Activated CD8-positive, alpha-beta memory T cell treated with anti-CD3 and anti-CD28 coated beads for 1 hour (primary cell): ENCODE measurements around the gene PPP1R27.

Experiments
- DNase-seq, 2 donors: peaks; one replicate each; pipeline ENCODE4 v3.0.0-alpha.2; 2020; ENCODE audit warnings: low read depth in 1 of 2; ENCODE audit errors: extremely low read depth in 1 of 2

PPP1R27 gene

DNA sequence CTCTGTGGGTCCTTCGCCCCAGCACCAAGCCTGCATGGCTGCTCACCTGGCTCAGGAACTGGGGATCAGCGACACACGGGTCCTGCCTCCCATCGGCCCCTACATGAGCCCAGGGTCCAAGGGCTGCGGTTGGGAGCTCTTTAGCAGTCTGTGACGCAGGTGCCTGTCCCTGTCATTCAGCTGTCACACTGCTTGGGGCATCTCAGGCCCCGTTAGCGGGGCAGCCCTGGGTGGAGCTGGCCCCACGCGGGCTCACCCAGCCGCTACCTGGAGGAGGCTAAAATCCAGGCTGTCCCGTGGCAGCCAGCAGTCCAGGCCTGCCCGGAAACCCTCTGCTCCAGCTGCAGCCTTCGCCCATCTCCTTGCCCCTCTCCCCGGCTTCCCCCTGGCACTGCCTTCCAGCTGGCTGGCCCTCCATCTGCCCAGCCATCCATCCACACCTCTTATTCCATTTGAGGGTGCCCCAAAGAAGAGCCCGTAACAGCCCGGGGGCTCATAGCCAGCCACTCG, 27.6 kb downstream of the PPP1R27 start:
- no peak for DNase-seq

GRCh38 chr17:81806461-81807209, 28.2 kb downstream of the PPP1R27 start:
- no peak for DNase-seq

DNA sequence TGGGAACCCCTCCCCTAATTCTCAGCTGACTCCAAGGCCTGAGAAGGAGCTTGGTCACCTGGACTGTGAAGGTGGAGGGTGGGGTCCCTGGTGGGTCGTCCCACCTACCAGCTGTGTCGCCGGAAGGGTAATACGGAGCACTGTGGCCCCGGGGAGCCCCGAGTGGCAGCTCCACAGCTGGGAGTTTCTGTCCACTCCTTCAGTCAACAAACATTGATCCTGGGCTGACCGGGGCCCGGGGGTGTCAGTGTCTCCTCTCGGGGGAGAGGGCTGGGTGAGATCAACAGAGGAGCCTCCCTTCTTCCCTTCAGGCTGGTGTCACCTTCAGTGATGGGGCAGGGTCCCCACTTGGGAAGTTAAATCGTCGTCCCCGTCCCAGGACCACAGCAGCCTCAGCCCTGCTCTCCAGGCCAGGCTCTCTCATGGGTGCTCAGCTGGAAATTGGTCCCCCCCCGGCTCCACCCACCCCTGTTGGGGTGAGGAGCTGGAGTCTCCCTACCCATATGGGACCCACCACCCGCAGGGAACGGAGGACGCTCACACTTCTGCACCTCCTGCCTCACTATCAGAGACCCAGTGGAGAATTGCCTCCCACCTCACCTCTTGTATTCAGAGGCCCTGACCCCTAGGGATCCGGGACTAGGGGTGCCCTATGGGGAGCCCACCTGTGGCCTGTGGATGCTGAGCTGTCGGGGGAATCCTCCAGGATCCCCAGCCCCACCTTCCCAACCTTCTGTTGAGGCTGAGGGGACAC, 29.0 kb downstream of the PPP1R27 start:
- no peak for DNase-seq

- DNase-seq = no peak
These were observed 30.1 kb downstream of the PPP1R27 start for GRCh38 chr17:81804559-81805399.

DNA sequence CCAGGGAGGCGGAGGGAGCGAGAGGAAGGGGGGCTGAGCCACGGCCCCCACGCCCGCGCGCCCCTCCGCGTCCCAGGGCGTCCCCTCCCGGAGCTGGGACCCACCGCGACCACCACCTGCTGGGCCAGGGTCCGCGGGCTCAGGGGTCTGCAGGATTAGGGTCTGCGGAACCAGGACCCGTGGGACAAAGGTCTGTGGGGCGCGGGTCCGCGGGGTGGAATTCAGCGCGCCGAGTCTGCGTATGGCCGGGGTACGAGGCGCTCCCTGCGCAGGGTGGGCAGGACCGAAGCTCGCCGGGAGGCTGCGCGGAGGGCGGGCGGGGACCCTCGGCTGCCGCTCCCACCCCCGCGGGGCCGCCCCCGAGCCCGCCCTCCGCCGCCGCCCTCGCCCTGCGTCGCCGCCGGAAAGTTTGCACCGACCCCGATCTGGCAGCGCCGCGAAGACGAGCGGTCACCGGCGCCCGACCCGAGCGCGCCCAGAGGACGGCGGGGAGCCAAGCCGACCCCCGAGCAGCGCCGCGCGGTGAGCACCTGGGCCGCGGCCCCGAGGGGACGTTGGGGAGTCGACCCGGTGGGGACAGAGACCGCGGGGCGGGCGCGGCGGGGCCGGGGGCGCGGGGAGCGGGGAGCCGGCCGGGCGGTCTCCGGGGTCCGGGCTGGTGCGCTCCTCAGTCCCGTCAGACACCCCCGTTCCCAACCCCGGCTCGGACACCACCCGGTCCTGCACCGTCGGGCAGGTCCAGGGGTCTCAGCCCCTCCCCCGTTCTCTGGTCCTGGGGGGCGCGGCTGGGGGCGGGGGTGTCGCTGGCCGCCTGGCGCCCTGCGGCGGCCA, 30.9 kb downstream of the PPP1R27 start, which contains the start of gene GCGR:
Gene GCGR, plus strand, starts transcription at position 423 of the 831 bp plus-strand sequence. CDS start 4,869 bp downstream, outside the sequence.
- no peak for DNase-seq

GRCh38 chr17:81802856-81803643, 31.8 kb downstream of the PPP1R27 start:
- no peak for DNase-seq

- DNase-seq = no peak
These were observed 32.6 kb downstream of the PPP1R27 start for GRCh38 chr17:81802048-81802758.

- no peak for DNase-seq
These were observed 33.5 kb downstream of the PPP1R27 start for GRCh38 chr17:81801327-81801726.

DNA sequence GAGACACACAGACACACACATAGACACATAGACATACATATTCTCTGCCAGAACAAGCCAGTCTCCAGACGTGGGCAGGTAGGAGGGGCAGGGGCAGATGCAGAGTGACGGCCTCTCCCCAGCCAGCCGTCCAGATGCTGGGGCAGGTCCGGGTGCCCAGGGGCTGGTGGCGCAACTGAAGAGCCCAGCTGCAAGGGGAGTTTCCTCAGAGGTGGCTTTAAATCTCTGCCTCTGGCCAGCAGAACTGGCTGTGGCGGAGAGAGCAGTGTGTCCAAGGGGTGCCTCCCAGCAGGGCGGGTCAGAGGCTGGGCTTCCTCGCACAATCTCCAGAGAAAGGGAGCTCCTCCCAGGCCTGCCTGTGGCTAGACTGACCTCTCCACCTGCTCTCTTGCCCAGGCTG, 40.3 kb downstream of the PPP1R27 start:
- DNase-seq = no peak

DNA sequence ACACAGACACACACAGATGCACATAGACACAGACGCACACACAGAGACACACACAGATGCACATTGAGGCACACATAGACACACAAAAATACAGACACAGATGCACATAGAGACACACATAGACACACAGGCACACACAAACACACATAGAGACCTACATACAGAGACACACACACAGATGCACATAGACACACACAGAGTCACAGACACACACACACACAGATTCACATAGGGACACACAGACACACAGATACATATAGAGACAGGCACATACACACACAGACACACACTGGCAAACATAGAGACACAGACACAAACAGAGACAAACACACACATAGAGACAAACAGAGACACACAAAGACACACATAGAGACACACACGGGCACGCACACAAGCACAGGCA, 40.8 kb downstream of the PPP1R27 start:
- no peak for DNase-seq

- DNase-seq = no peak
These were observed 41.9 kb downstream of the PPP1R27 start for GRCh38 chr17:81792675-81793615.
